Vagina (tissue), 2 donors: ENCODE data around the gene COL17A1. TPM values are rescaled to one million over a fixed set of nuclear protein-coding genes. Genes with fewer than 3 reads are reported as not detected.

Experiments used
- DNase-seq, 2 donors: peaks; one replicate each; pipeline ENCODE4 v3.0.0-alpha.2; 2017; ENCODE audit errors: extremely low spot score in 2 of 2
- H3K27ac ChIP-seq: fragments of 200-600 bp; sonication (generic); one replicate; pipeline ENCODE4 v1.5.1; 2019
- H3K27me3 ChIP-seq: fragments of 200-600 bp; sonication (generic); one replicate; pipeline ENCODE4 v1.5.1; 2019
- H3K36me3 ChIP-seq, 2 donors: fragments of 200-600 bp; sonication (generic); one replicate each; pipeline ENCODE4 v1.5.1; 2017 to 2019
- H3K4me1 ChIP-seq: fragments of 200-600 bp; sonication (generic); one replicate; pipeline ENCODE4 v1.5.1; 2019
- H3K4me3 ChIP-seq, 2 donors: fragments of 200-600 bp; sonication (generic); 1 replicate in 1 of 2; 2 replicates in 1 of 2; pipeline ENCODE4 v1.5.1; 2016 to 2019
- H3K9me3 ChIP-seq: fragments of 200-600 bp; sonication (generic); one replicate; pipeline ENCODE4 v1.5.1; 2019
- CTCF ChIP-seq, 3 experiments: fragments of 450-650 bp in 2 of 3; fragments of 200-600 bp in 1 of 3; sonication (generic) in 1 of 3; IDR thresholded peaks; one replicate each; pipeline ENCODE4 v1.5.1; 2017 to 2019; ENCODE audit warnings: antibody characterized with exemption in 3 of 3, mild to moderate bottlenecking in 2 of 3, moderate library complexity in 2 of 3
- POLR2A ChIP-seq, 2 donors: fragments of 450-650 bp; IDR thresholded peaks; one replicate each; pipeline ENCODE4 v1.6.1; 2017; ENCODE audit warnings: antibody characterized with exemption in 2 of 2, mild to moderate bottlenecking in 2 of 2, moderate library complexity in 2 of 2
- POLR2AphosphoS5 ChIP-seq, 2 donors: sonication (generic); formaldehyde crosslinking; IDR thresholded peaks; one replicate each; pipeline ENCODE4 v1.9.0; 2017; ENCODE audit warnings: antibody characterized with exemption in 2 of 2, mild to moderate bottlenecking in 2 of 2, low read depth in 1 of 2; ENCODE audit not compliant: insufficient read depth in 1 of 2
- intact Hi-C: fragments of 100-400 bp; cut with DNase I; formaldehyde crosslinking; loops from one replicate; pipeline ENCODE4 v1.15.1; 2023
- total RNA-seq: library from RNA; depleted of rRNA; stranded (reverse); fragments of >200 nt; gene quantifications from one replicate; pipeline ENCODE4 v1.2.3, GENCODE V29; 2016

Gene COL17A1
- total RNA-seq, 1 donor from 2014 or later, result 149 TPM

- no peak overlapping the region for H3K27ac ChIP-seq
- no peak overlapping the region for H3K4me3 ChIP-seq
- intact Hi-C loops, result no loop called here
- no peak for DNase-seq
- TF ChIP-seq POLR2A (IDR thresholded peaks at IDR 0.05) (no peak), CTCF (IDR thresholded peaks at IDR 0.05) (no peak), POLR2AphosphoS5 (IDR thresholded peaks at IDR 0.05; ENCODE audit: insufficient read depth in 1 of 2, low read depth in 1 of 2) (no peak)
- H3K27me3 ChIP-seq, result no peaks in the 10 kb centered on the region
- H3K9me3 ChIP-seq, result no peaks in the 10 kb centered on the region
- no peaks in the 10 kb centered on the region for H3K4me1 ChIP-seq
- H3K36me3 ChIP-seq, result no peaks in the 10 kb centered on the region
Measured at GRCh38 chr10:104104418-104104817, 18.7 kb upstream of the COL17A1 start.

- H3K4me1 ChIP-seq, result no peaks in the 10 kb centered on the region
- no peak for DNase-seq
- no peak overlapping the region for H3K4me3 ChIP-seq
- H3K27me3 ChIP-seq, result no peaks in the 10 kb centered on the region
- H3K27ac ChIP-seq, result no peak overlapping the region
- TF ChIP-seq POLR2AphosphoS5 (IDR thresholded peaks at IDR 0.05; ENCODE audit: insufficient read depth in 1 of 2, low read depth in 1 of 2) (no peak), POLR2A (IDR thresholded peaks at IDR 0.05) (no peak)
- intact Hi-C loops, result no loop called here
- H3K36me3 ChIP-seq, result no peaks in the 10 kb centered on the region
- H3K9me3 ChIP-seq, result no peaks in the 10 kb centered on the region
Measured at GRCh38 chr10:104103956-104104355, 18.3 kb upstream of the COL17A1 start.

- Histone ChIP-seq H3K27me3 (no peaks in the 10 kb centered on the region), H3K36me3 (no peaks in the 10 kb centered on the region), H3K4me3 (no peak overlapping the region), H3K27ac (no peak overlapping the region), H3K9me3 (no peaks in the 10 kb centered on the region), H3K4me1 (no peaks in the 10 kb centered on the region)
- no peak for DNase-seq
- no peak for TF ChIP-seq POLR2AphosphoS5 (IDR thresholded peaks at IDR 0.05; ENCODE audit: insufficient read depth in 1 of 2, low read depth in 1 of 2)
- no peak for TF ChIP-seq POLR2A (IDR thresholded peaks at IDR 0.05)
- no peak for TF ChIP-seq CTCF (IDR thresholded peaks at IDR 0.05)
- intact Hi-C loops, result no loop called here
Measured at GRCh38 chr10:104101902-104102301, 16.2 kb upstream of the COL17A1 start.

GRCh38 chr10:104100795-104101194 lies 15.1 kb upstream of the COL17A1 start:
- H3K27me3 ChIP-seq, result no peaks in the 10 kb centered on the region

GRCh38 chr10:104099941-104100340 lies 14.3 kb upstream of the COL17A1 start:
- no peak for DNase-seq
- Histone ChIP-seq H3K4me1 (no peaks in the 10 kb centered on the region), H3K9me3 (no peaks in the 10 kb centered on the region), H3K36me3 (no peaks in the 10 kb centered on the region), H3K4me3 (no peak overlapping the region), H3K27ac (no peak overlapping the region), H3K27me3 (no peaks in the 10 kb centered on the region)
- no peak for TF ChIP-seq POLR2A (IDR thresholded peaks at IDR 0.05)
- intact Hi-C loops, result no loop called here

More at GRCh38 chr10:104100795-104101194, 15.1 kb upstream of the COL17A1 start:
- Histone ChIP-seq H3K27ac (no peak overlapping the region), H3K9me3 (no peaks in the 10 kb centered on the region), H3K4me3 (no peak overlapping the region), H3K36me3 (no peaks in the 10 kb centered on the region), H3K4me1 (no peaks in the 10 kb centered on the region)
- DNase-seq, result no peak
- TF ChIP-seq CTCF (IDR thresholded peaks at IDR 0.05) (no peak), POLR2A (IDR thresholded peaks at IDR 0.05) (no peak)
- intact Hi-C loops, result no loop called here

- no peak overlapping the region for H3K27ac ChIP-seq
- H3K4me3 ChIP-seq, result no peak overlapping the region
- TF ChIP-seq POLR2A (IDR thresholded peaks at IDR 0.05), result no peak
- no peak for TF ChIP-seq CTCF (IDR thresholded peaks at IDR 0.05)
- TF ChIP-seq POLR2AphosphoS5 (IDR thresholded peaks at IDR 0.05; ENCODE audit: insufficient read depth in 1 of 2, low read depth in 1 of 2), result no peak
- no peaks in the 10 kb centered on the region for H3K36me3 ChIP-seq
- H3K9me3 ChIP-seq, result no peaks in the 10 kb centered on the region
- H3K4me1 ChIP-seq, result no peaks in the 10 kb centered on the region
- H3K27me3 ChIP-seq, result no peaks in the 10 kb centered on the region
- intact Hi-C loops, result no loop called here
- DNase-seq, result no peak
Measured at GRCh38 chr10:104099269-104099668, 13.6 kb upstream of the COL17A1 start.
